HepG2 (cell line): Measurements from ENCODE around the gene UNC119B. TPM values are rescaled to one million over a fixed set of nuclear protein-coding genes. Genes with fewer than 3 reads are reported as not detected.

Source experiments
- ATAC-seq: fragments of 200-7000 bp; cut with Tn5 transposase; 3 replicates; pipeline ENCODE4 v1.9.1; 2020; ENCODE audit warnings: mild to moderate bottlenecking, moderate library complexity
- BruUV-seq: library from RNA; stranded (reverse); fragments of 400-500 nt; replicated peaks from 2 replicates; lab custom pipeline; 2021; lab: Mats Ljungman, UMichigan
- CTCF ChIA-PET: fragments of 300-600 bp; formaldehyde crosslinking; extraction: SDS; loops from one replicate; lab custom pipeline; 2021; ENCODE audit warnings: low total read pairs, inconsistent platforms, low intra/inter-chr PET ratio; lab: Yijun Ruan, JAX
- POLR2A ChIA-PET: fragments of 350-600 bp; sonication (Branson Sonifier 250); formaldehyde crosslinking; loops from one replicate; lab custom pipeline; 2020; ENCODE audit warnings: antibody characterized with exemption, inconsistent platforms; lab: Yijun Ruan, JAX
- DNase-seq: peaks from one replicate; pipeline ENCODE4 v3.0.0-alpha.2; 2015; ENCODE audit warnings: low spot score
- FAIRE-seq: peaks from 3 replicates; lab custom pipeline; 2011; peaks lifted over from hg19 to GRCh38; lab: Jason Lieb, UNC
- H2AFZ ChIP-seq: one replicate; pipeline ENCODE4 v1.6.1; 2011; ENCODE audit warnings: low read length, inconsistent platforms
- H3K27ac ChIP-seq: fragments of 300-600 bp; 3 replicates; pipeline ENCODE4 v1.8.0; 2011; ENCODE audit warnings: mixed run types, mild to moderate bottlenecking, mixed read lengths, low read length, inconsistent platforms; ENCODE audit not compliant: insufficient read depth; ENCODE audit errors: extremely low read length
- H3K27me3 ChIP-seq, 2 experiments: fragments of 200-600 bp in 1 of 2; 2 replicates in 1 of 2; 3 replicates in 1 of 2; pipeline versions ENCODE4 v1.6.0 to v1.8.0; 2011; ENCODE audit warnings: low read length in 2 of 2, mild to moderate bottlenecking in 2 of 2, moderate library complexity in 2 of 2, inconsistent platforms in 1 of 2; ENCODE audit not compliant: insufficient read depth in 2 of 2, control insufficient read depth in 1 of 2
- H3K36me3 ChIP-seq, 2 experiments: fragments of 200-600 bp in 1 of 2; replicated peaks in 1 of 2; 2 replicates in 1 of 2; 3 replicates in 1 of 2; pipeline versions ENCODE4 v1.5.1 to v1.8.0; 2011; ENCODE audit warnings: low read length in 2 of 2, inconsistent platforms in 1 of 2; ENCODE audit not compliant: insufficient read depth in 2 of 2, control insufficient read depth in 1 of 2
- H3K4me1 ChIP-seq: 2 replicates; pipeline ENCODE4 v1.5.1; 2012; ENCODE audit warnings: low read length, inconsistent platforms; ENCODE audit not compliant: insufficient read depth
- H3K4me2 ChIP-seq: 2 replicates; pipeline ENCODE4 v1.6.0; 2011; ENCODE audit warnings: low read depth, low read length, inconsistent platforms
- H3K4me3 ChIP-seq, 3 experiments: fragments of 200-600 bp in 1 of 3; sonication (generic), shearing (Covaris generic) in 1 of 3; replicated peaks in 1 of 3; 2 replicates each; pipeline ENCODE4 v1.5.1; 2011 to 2016; ENCODE audit warnings: low read length in 3 of 3, inconsistent platforms in 2 of 3, low read depth in 2 of 3, mild to moderate bottlenecking in 2 of 3, control low read depth in 1 of 3, mixed read lengths in 1 of 3; ENCODE audit not compliant: insufficient read depth in 1 of 3
- H3K79me2 ChIP-seq: one replicate; pipeline ENCODE4 v1.6.1; 2011; ENCODE audit warnings: low read length, inconsistent platforms; ENCODE audit not compliant: insufficient read depth
- H3K9ac ChIP-seq: 2 replicates; pipeline ENCODE4 v1.6.0; 2011; ENCODE audit warnings: mild to moderate bottlenecking, low read depth, low read length, inconsistent platforms; ENCODE audit not compliant: insufficient read depth
- H3K9me3 ChIP-seq: 2 replicates; pipeline ENCODE4 v1.5.1; 2012; ENCODE audit warnings: mild to moderate bottlenecking, low read length
- H4K20me1 ChIP-seq: 2 replicates; pipeline ENCODE4 v1.6.0; 2011; ENCODE audit warnings: inconsistent platforms, mild to moderate bottlenecking, low read length, moderate library complexity; ENCODE audit not compliant: insufficient read depth
- ADNP ChIP-seq: sonication (generic); formaldehyde crosslinking; IDR thresholded peaks from 2 replicates; pipeline ENCODE4 v1.4.0; 2020; ENCODE audit warnings: missing genetic modification reagents
- GATA4 ChIP-seq: sonication (generic); IDR thresholded peaks from 2 replicates; pipeline ENCODE4 v1.6.1; 2016; ENCODE audit warnings: antibody characterized with exemption, low read depth, borderline replicate concordance
- GFI1 ChIP-seq: sonication (generic); formaldehyde crosslinking; IDR thresholded peaks from 2 replicates; pipeline ENCODE4 v1.5.0; 2020; ENCODE audit warnings: missing genetic modification reagents, mild to moderate bottlenecking, borderline replicate concordance
- KDM3A ChIP-seq: IDR thresholded peaks from 2 replicates; pipeline ENCODE4 v1.6.1; 2018; ENCODE audit warnings: low read depth, missing compliant biosample characterization
- MZF1 ChIP-seq: sonication (generic); formaldehyde crosslinking; IDR thresholded peaks from 2 replicates; pipeline ENCODE4 v1.8.1; 2023; ENCODE audit warnings: mild to moderate bottlenecking, missing genetic modification reagents, borderline replicate concordance
- NCOA2 ChIP-seq: sonication (generic); formaldehyde crosslinking; IDR thresholded peaks from 2 replicates; pipeline ENCODE4 v1.8.0; 2022; ENCODE audit warnings: inconsistent platforms
- ZNF121 ChIP-seq: sonication (generic); formaldehyde crosslinking; IDR thresholded peaks from 2 replicates; pipeline ENCODE4 v1.5.0; 2020; ENCODE audit warnings: mild to moderate bottlenecking, missing genetic modification reagents
- ZNF276 ChIP-seq: sonication (generic); formaldehyde crosslinking; IDR thresholded peaks from 2 replicates; pipeline ENCODE4 v1.4.0; 2020; ENCODE audit warnings: mild to moderate bottlenecking, low read depth, missing genetic modification reagents
- ZNF367 ChIP-seq: sonication (generic); formaldehyde crosslinking; IDR thresholded peaks from 2 replicates; pipeline ENCODE4 v1.4.0; 2020; ENCODE audit warnings: missing genetic modification reagents, borderline replicate concordance
- ZNF572 ChIP-seq: sonication (generic); formaldehyde crosslinking; IDR thresholded peaks from 2 replicates; pipeline ENCODE4 v1.5.1; 2020; ENCODE audit warnings: mild to moderate bottlenecking, missing genetic modification reagents
- ZNF782 ChIP-seq: sonication (generic); formaldehyde crosslinking; IDR thresholded peaks from 2 replicates; pipeline ENCODE4 v1.4.0; 2020; ENCODE audit warnings: missing genetic modification reagents, mild to moderate bottlenecking, borderline replicate concordance
- WGBS: methylation state at CpG from one replicate; pipeline ENCODE4 v1.1.6; 2017; ENCODE audit warnings: low lambda C conversion rate; 5-methylcytosine and 5-hydroxymethylcytosine counted together
- in situ Hi-C: cut with HindIII; loops from 2 replicates; pipeline ENCODE4 v1.10.0; 2017; ENCODE audit warnings: low pct_unique_long_range_greater_than_20kb; ENCODE audit not compliant: extremely low pct_ligation_motif_present
- intact Hi-C: fragments of 100-400 bp; cut with micrococcal nuclease; formaldehyde crosslinking; loops from one replicate; pipeline ENCODE4 v1.10.0; 2022; ENCODE audit not compliant: unreplicated experiment
- polyA plus RNA-seq, 8 experiments: library from polyadenylated mRNA; depleted of rRNA in 3 of 8; stranded (reverse) in 7 of 8; unstranded in 1 of 8; fragments of >200 nt; fragmentation: Illumina TruSeq in 4 of 8; extraction: Trizol in 4 of 8; gene quantifications; 2 replicates each; pipeline versions ENCODE4 v1.2.1 to v1.2.3, GENCODE V29; 2011 to 2016; ENCODE audit warnings: low read depth in 4 of 8, missing spikeins in 1 of 8, mixed read lengths in 1 of 8; ENCODE audit not compliant: insufficient read depth in 1 of 8
- total RNA-seq, 5 experiments: library from RNA; depleted of rRNA; stranded (reverse); fragments of >200 nt; fragmentation: Illumina TruSeq; extraction: Trizol; gene quantifications; 2 replicates each; pipeline ENCODE4 v1.2.3, GENCODE V29; 2016; ENCODE audit warnings: low read depth in 1 of 5
- TF ChIP-seq, protein P1 (sequence below): sonication (generic); formaldehyde crosslinking; IDR thresholded peaks from 2 replicates; pipeline ENCODE4 v1.5.1; 2020; ENCODE audit warnings: missing genetic modification reagents, mild to moderate bottlenecking, borderline replicate concordance
- TF ChIP-seq, protein P2 (sequence below): sonication (generic); formaldehyde crosslinking; IDR thresholded peaks from 2 replicates; pipeline ENCODE4 v1.4.0; 2020; ENCODE audit warnings: missing genetic modification reagents, borderline replicate concordance

The UNC119B gene
- total and polyA plus RNA-seq, 2 of the 13 experiments (the other 11 are each of a cell fraction or from before 2014, with no cell fraction given) = 19.6 to 19.7 TPM

DNA sequence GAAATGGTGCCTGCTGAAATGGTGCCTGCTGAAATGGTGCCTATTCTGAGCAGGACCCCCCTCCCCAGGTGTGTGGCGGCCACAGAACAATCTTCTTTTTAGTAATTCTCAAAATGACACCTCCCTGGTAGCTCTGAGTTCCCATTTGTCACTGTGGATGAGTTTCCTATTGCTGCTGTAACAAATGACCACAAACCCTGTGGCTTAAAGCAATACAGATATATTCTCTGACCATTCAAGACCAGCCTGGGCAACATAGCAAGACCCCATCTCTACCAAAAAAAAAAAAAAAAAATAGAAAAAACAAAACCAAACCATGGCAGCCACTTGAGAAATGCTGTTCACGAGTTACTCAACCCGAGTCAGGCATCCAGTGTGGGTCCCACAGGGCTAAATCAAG is 23.3 kb downstream of the UNC119B start:
- ChIA-PET CTCF (no interaction called here), POLR2A (no interaction called here)
- TF ChIP-seq ZNF121 (CRISPR knock-in tag) = peak; percentile 53; the same call in 1 of the 2 replicates
- TF ChIP-seq GFI1 (CRISPR knock-in tag) = no peak
- H3K4me1 ChIP-seq = no peaks in the 10 kb centered on the region
- no peaks in the 10 kb centered on the region for H3K79me2 ChIP-seq
- H2AFZ ChIP-seq = no peak overlapping the region
- no peaks in the 10 kb centered on the region for H4K20me1 ChIP-seq
- no peak overlapping the region for H3K4me3 ChIP-seq
- BruUV-seq = no TSS peak
- DNase-seq (no peak), FAIRE-seq (no peak), ATAC-seq (no peak)
- H3K36me3 ChIP-seq = peaks cover 7 to 13% of the 10 kb centered on the region in 2 experiments; a peak in 4 of 5 replicates
- no peak overlapping the region for H3K4me2 ChIP-seq
- 96% methylated on average over 2 of the region's 3 CpGs for WGBS
- no peak overlapping the region for H3K27ac ChIP-seq
- H3K27me3 ChIP-seq = no peaks in the 10 kb centered on the region
- no peaks in the 10 kb centered on the region for H3K9me3 ChIP-seq
- H3K9ac ChIP-seq = no peak overlapping the region
- intact Hi-C loops = no loop called here
- in situ Hi-C loops = no loop called here

DNA sequence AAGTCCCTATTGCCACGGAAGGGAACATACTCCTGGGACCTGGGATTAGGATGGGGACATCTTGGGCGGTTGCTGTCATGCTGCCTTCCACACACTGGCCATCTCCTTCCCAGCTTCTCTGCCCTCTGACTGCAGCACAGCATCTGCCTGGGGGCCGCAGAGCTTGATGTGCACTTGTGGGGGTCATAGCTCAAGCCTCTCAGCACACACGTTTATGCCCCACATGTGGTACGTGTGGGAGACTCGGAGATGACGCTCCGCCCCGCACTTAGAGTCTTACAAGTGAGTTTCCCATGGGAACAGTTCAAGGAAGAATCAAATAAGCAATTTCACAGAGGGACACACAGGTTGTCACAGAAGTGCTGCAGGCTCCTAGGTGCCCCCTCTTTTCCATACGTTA is 24.0 kb downstream of the UNC119B start:
- TF ChIP-seq ZNF572 (CRISPR knock-in tag) (no peak), NCOA2 (CRISPR knock-in tag) (no peak), KDM3A (CRISPR knock-in tag) (no peak), ZNF367 (CRISPR knock-in tag) (no peak), ZNF276 (no peak), MZF1 (CRISPR knock-in tag) (no peak), ADNP (no peak), ZNF782 (CRISPR knock-in tag) (no peak), GATA4 (no peak)
- TF ChIP-seq, protein P1, sequence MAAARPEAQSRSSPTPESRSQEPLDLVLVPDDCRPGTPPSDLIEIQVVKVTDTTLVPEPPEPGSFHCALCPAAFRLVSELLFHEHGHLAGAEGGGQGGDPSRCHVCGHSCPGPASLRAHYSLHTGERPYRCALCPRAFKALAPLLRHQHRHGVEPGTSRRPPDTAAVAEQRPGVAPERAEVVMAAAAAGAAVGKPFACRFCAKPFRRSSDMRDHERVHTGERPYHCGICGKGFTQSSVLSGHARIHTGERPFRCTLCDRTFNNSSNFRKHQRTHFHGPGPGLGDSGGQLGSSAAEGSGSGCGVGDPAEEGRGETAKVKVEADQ (CRISPR knock-in tag) = no peak
- TF ChIP-seq, protein P2, sequence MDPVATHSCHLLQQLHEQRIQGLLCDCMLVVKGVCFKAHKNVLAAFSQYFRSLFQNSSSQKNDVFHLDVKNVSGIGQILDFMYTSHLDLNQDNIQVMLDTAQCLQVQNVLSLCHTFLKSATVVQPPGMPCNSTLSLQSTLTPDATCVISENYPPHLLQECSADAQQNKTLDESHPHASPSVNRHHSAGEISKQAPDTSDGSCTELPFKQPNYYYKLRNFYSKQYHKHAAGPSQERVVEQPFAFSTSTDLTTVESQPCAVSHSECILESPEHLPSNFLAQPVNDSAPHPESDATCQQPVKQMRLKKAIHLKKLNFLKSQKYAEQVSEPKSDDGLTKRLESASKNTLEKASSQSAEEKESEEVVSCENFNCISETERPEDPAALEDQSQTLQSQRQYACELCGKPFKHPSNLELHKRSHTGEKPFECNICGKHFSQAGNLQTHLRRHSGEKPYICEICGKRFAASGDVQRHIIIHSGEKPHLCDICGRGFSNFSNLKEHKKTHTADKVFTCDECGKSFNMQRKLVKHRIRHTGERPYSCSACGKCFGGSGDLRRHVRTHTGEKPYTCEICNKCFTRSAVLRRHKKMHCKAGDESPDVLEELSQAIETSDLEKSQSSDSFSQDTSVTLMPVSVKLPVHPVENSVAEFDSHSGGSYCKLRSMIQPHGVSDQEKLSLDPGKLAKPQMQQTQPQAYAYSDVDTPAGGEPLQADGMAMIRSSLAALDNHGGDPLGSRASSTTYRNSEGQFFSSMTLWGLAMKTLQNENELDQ (CRISPR knock-in tag) = no peak
- Histone ChIP-seq H3K27ac (no peak overlapping the region), H3K9me3 (no peaks in the 10 kb centered on the region), H3K4me3 (no peak overlapping the region), H3K9ac (no peak overlapping the region), H3K79me2 (no peaks in the 10 kb centered on the region), H3K4me1 (no peaks in the 10 kb centered on the region), H4K20me1 (no peaks in the 10 kb centered on the region), H3K36me3 (peaks cover 5 to 9% of the 10 kb centered on the region in 2 experiments; a peak in 4 of 5 replicates), H3K27me3 (no peaks in the 10 kb centered on the region), H2AFZ (no peak overlapping the region), H3K4me2 (no peak overlapping the region)
- BruUV-seq = no TSS peak
- in situ Hi-C loops = no loop called here
- FAIRE-seq = no peak
- ChIA-PET CTCF (no interaction called here), POLR2A (no interaction called here)
- intact Hi-C loops = no loop called here
- 97% methylated on average over 10 of the region's 10 CpGs for WGBS
- ATAC-seq = no peak
- no peak for DNase-seq
